ENCODE data around the gene PMCH. TPM values are rescaled to one million over a fixed set of nuclear protein-coding genes. Genes with fewer than 3 reads are reported as not detected.

Gene PMCH
- total RNA-seq, 2 donors from 2014 or later, result not detected

GRCh38 chr12:102195826-102196225 lies 1.8 kb downstream of the PMCH start:
- no peaks in the 10 kb centered on the region for H3K27me3 ChIP-seq
- no peak for TF ChIP-seq CTCF (IDR thresholded peaks at IDR 0.05)
- no peak for DNase-seq (ENCODE audit: low spot score)
- no peaks in the 10 kb centered on the region for H3K36me3 ChIP-seq
- H3K4me1 ChIP-seq, result no peaks in the 10 kb centered on the region
- H3K27ac ChIP-seq, result no peak overlapping the region
- H3K4me3 ChIP-seq, result no peak overlapping the region
- no peaks in the 10 kb centered on the region for H3K9me3 ChIP-seq

- TF ChIP-seq CTCF (IDR thresholded peaks at IDR 0.05), result no peak
- Histone ChIP-seq H3K4me3 (no peak overlapping the region), H3K36me3 (no peaks in the 10 kb centered on the region), H3K4me1 (no peaks in the 10 kb centered on the region), H3K27me3 (no peaks in the 10 kb centered on the region), H3K27ac (no peak overlapping the region), H3K9me3 (no peaks in the 10 kb centered on the region)
- no peak for DNase-seq (ENCODE audit: low spot score)
These were observed 15.0 kb downstream of the PMCH start for GRCh38 chr12:102182635-102183034.

GRCh38 chr12:102174761-102175160 lies 22.9 kb downstream of the PMCH start:
- Histone ChIP-seq H3K4me3 (no peak overlapping the region), H3K36me3 (no peaks in the 10 kb centered on the region), H3K27me3 (no peaks in the 10 kb centered on the region), H3K4me1 (no peaks in the 10 kb centered on the region), H3K27ac (no peak overlapping the region), H3K9me3 (no peaks in the 10 kb centered on the region)
- TF ChIP-seq CTCF (IDR thresholded peaks at IDR 0.05), result no peak
- no peak for DNase-seq (ENCODE audit: low spot score)

- Histone ChIP-seq H3K27ac (no peak overlapping the region), H3K27me3 (no peaks in the 10 kb centered on the region), H3K9me3 (no peaks in the 10 kb centered on the region), H3K4me1 (no peaks in the 10 kb centered on the region), H3K36me3 (no peaks in the 10 kb centered on the region), H3K4me3 (no peak overlapping the region)
- DNase-seq (ENCODE audit: low spot score), result no peak
- no peak for TF ChIP-seq CTCF (IDR thresholded peaks at IDR 0.05)
These were observed 23.5 kb downstream of the PMCH start for GRCh38 chr12:102174117-102174516.

GRCh38 chr12:102172436-102172835 lies 25.2 kb downstream of the PMCH start:
- Histone ChIP-seq H3K36me3 (no peaks in the 10 kb centered on the region), H3K27me3 (no peaks in the 10 kb centered on the region), H3K27ac (peak overlapping the region in 1 of 2 donors; percentile 24), H3K4me3 (no peak overlapping the region), H3K4me1 (no peaks in the 10 kb centered on the region), H3K9me3 (no peaks in the 10 kb centered on the region)
- no peak for TF ChIP-seq CTCF (IDR thresholded peaks at IDR 0.05)
- DNase-seq (ENCODE audit: low spot score), result no peak

- Histone ChIP-seq H3K36me3 (no peaks in the 10 kb centered on the region), H3K4me1 (no peaks in the 10 kb centered on the region), H3K9me3 (no peaks in the 10 kb centered on the region), H3K27me3 (no peaks in the 10 kb centered on the region), H3K27ac (no peak overlapping the region), H3K4me3 (no peak overlapping the region)
- no peak for DNase-seq (ENCODE audit: low spot score)
- no peak for TF ChIP-seq CTCF (IDR thresholded peaks at IDR 0.05)
These were observed 25.7 kb downstream of the PMCH start for GRCh38 chr12:102171951-102172350.
